Activated CD8-positive, alpha-beta T cell treated with anti-CD3 and anti-CD28 coated beads, Interleukin-2, amount 10 ng/mL, durations not matched to agents 7 days and 5 days (primary cell): ENCODE results near the gene STK10. TPM values are rescaled to one million over a fixed set of nuclear protein-coding genes. Genes with fewer than 3 reads are reported as not detected.
"Not testable (repeated sequence)": the region's sequence is repeated elsewhere in the genome, so short reads cannot be mapped to it uniquely, and the experiment has no call there.

Experiments
- ATAC-seq: fragments of 150-1000 bp; cut with Tn5 transposase; one replicate; pipeline ENCODE4 v1.10.0; 2021; ENCODE audit warnings: moderate library complexity
- CTCF ChIA-PET: fragments of 350-600 bp; sonication (Branson Sonifier 250); formaldehyde crosslinking; loops from one replicate; lab custom pipeline; 2021; ENCODE audit warnings: antibody characterized with exemption; lab: Charles Lee
- POLR2A ChIA-PET: fragments of 350-600 bp; sonication (Branson Sonifier 250); formaldehyde crosslinking; loops from one replicate; lab custom pipeline; 2021; ENCODE audit warnings: antibody characterized with exemption; lab: Charles Lee
- DNase-seq: peaks from one replicate; pipeline ENCODE4 v3.0.0-alpha.2; 2020
- H3K27ac Mint-ChIP-seq: one replicate; pipeline ENCODE4 v1.8.0; 2021; ENCODE audit warnings: mild to moderate bottlenecking, mixed read lengths
- H3K27me3 Mint-ChIP-seq: one replicate; pipeline ENCODE4 v1.8.0; 2021; ENCODE audit warnings: low read depth, mixed read lengths
- H3K36me3 Mint-ChIP-seq: one replicate; pipeline ENCODE4 v1.8.0; 2021; ENCODE audit warnings: low read depth, mixed read lengths
- H3K4me1 Mint-ChIP-seq: one replicate; pipeline ENCODE4 v1.8.0; 2021; ENCODE audit warnings: low read depth, mixed read lengths
- H3K4me3 Mint-ChIP-seq: one replicate; pipeline ENCODE4 v1.8.0; 2021; ENCODE audit warnings: mild to moderate bottlenecking, mixed read lengths
- H3K9me3 Mint-ChIP-seq: one replicate; pipeline ENCODE4 v1.8.0; 2022; ENCODE audit warnings: mixed read lengths; ENCODE audit not compliant: insufficient read depth
- total RNA-seq, 2 experiments: library from RNA; stranded (reverse); gene quantifications; one replicate each; pipeline ENCODE4 v1.2.3, GENCODE V29; 2021

STK10 gene
- total RNA-seq, 2 experiments from 2014 or later, result 294 to 299 TPM

DNA sequence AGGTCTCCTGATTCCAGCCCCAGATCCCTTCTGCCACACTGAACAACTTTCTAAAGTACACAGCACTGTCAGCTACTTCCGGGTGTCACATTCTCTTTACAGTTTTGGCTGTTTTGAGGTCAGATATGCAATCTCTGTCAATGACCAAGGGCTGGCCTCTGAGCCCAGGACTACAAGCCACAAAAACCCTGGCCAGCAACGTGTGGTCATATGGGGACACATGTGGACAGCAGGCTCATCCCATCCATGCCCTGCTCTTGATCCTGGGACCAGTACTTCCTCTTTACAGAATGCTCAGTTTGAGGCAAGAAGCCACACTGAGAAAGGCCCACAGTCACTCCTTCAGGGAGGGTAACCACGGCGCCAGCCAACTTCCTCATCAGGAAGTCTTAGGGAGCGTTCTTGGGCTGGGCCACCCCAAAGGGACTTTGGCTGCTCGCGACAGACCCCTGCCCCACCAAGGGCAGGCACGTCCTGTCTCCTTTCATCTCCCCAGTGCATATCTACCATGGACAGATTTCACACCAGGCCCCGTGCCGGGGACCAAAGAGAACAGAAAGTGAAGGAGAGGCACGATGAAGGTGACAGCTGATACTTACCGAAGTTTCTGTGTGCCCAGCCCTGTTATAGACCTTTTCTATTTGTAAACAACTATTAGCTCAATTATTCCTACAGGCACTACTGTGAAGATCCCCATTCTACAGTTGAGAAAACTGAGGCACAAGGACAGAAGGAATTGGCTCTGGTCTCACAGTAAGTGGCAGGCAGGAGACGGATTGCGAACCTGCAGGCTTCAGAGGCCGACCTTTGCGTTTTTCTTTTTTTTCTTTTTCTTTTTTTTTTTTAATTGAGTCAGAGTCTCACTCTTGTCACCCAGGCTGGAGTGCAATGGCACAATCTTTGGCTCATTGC, 37.3 kb downstream of the STK10 start:
- ATAC-seq, result peak; percentile 80
- DNase-seq, result peak; percentile 49
- no peaks in the 10 kb centered on the region for H3K9me3 Mint-ChIP-seq
- no peaks in the 10 kb centered on the region for H3K27me3 Mint-ChIP-seq
- peak overlapping the region; percentile 93 for H3K27ac Mint-ChIP-seq
- peak overlapping the region; percentile 60 for H3K4me3 Mint-ChIP-seq
- ChIA-PET POLR2A (interaction anchor here (0.7 to 2.5 kb wide), 5 partner anchors 24 to 40 kb away, joined by 4 to 9 read pairs (median 4); no protein-coding TSS in a partner anchor), CTCF (interaction anchor here (1.6 to 1.7 kb wide), 2 partner anchors 9 to 38 kb away, joined by 4 read pairs; partner anchors contain the start of gene STK10)
- peaks cover 70% of the 10 kb centered on the region for H3K4me1 Mint-ChIP-seq
- H3K36me3 Mint-ChIP-seq, result peaks cover 85% of the 10 kb centered on the region

DNA sequence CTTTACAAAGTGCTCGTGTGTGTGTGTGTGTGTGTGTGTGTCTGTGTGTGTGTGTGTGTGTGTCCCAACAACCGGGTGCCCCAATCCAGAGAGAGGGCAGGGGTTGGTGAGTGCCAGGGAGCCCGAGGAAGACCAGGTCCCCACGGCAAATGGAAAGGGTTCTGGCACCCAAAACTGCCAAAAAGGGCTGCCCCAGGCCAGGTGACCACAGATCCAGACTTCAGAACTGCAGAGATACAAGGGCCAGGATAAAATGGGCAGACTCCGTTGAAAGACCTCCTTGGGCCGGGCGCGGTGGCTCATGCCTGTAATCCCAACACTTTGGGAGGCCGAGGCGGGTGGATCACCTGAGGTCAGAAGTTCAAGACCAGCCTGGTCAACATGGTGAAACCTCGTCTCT, 38.5 kb downstream of the STK10 start:
- ATAC-seq, H3K27ac Mint-ChIP-seq, H3K4me3 Mint-ChIP-seq, H3K27me3 Mint-ChIP-seq, DNase-seq, H3K9me3 Mint-ChIP-seq: not testable (repeated sequence)
- ChIA-PET CTCF (interaction anchor here (1.6 kb wide), 1 partner anchor 39 kb away, joined by 4 read pairs; the partner anchor contains the start of gene STK10), POLR2A (interaction anchor here (1.4 to 1.5 kb wide), 2 partner anchors 25 to 34 kb away, joined by 4 to 9 read pairs; no protein-coding TSS in a partner anchor)
- Mint-ChIP-seq H3K36me3 (peaks cover 81% of the 10 kb centered on the region), H3K4me1 (peaks cover 72% of the 10 kb centered on the region)

DNA sequence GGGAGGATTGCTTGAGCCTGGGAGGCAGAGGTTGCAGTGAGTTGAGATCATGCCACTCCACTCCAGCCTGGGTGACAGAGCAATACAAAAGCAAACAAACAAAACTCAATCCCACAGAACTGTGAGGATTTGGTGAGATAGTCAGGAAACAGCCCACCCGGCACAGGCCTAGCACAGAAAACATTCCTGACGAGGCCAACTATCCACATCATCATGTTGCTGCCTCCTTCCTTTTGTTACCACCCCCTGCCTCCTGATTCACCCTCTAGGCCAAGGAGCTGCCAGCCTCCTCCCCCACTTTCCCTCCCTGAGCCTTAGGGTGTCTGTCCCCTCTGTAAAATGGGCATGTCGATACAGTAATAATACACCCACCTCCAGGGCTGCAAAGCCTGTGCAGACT, 39.0 kb downstream of the STK10 start:
- Mint-ChIP-seq H3K27me3 (no peaks in the 10 kb centered on the region), H3K4me3 (no peak overlapping the region), H3K36me3 (peaks cover 77% of the 10 kb centered on the region), H3K9me3 (no peaks in the 10 kb centered on the region), H3K4me1 (peaks cover 72% of the 10 kb centered on the region), H3K27ac (no peak overlapping the region)
- POLR2A ChIA-PET, result interaction anchor here (1.4 kb wide), 1 partner anchor 25 kb away, joined by 9 read pairs; no protein-coding TSS in a partner anchor
- DNase-seq (no peak), ATAC-seq (no peak)
- CTCF ChIA-PET, result no interaction called here

DNA sequence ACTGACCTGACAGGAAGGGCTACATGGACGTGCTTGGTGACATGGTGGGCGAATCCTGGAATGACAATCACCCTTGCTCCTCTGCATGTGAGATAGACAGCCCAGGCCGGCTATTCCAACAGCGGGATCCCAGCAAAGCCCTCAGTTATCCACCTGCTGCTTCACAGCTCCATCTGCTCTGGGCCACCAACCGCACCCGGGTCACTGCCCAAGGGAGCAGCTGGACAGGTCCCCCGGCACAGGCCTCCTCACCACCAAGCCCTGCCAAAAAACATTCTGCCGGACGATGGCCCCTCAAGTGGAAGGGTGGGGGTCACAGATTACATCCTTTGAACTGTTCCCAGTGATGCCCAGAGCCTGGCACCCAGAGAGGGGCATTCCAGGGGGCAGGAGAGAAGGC, 39.6 kb downstream of the STK10 start:
- ATAC-seq (no peak), DNase-seq (no peak)
- H3K27ac Mint-ChIP-seq, result peak overlapping the region; percentile 46
- peaks cover 74% of the 10 kb centered on the region for H3K36me3 Mint-ChIP-seq
- no peak overlapping the region for H3K4me3 Mint-ChIP-seq
- ChIA-PET CTCF (no interaction called here), POLR2A (no interaction called here)
- H3K9me3 Mint-ChIP-seq, result no peaks in the 10 kb centered on the region
- no peaks in the 10 kb centered on the region for H3K27me3 Mint-ChIP-seq
- H3K4me1 Mint-ChIP-seq, result peaks cover 72% of the 10 kb centered on the region

DNA sequence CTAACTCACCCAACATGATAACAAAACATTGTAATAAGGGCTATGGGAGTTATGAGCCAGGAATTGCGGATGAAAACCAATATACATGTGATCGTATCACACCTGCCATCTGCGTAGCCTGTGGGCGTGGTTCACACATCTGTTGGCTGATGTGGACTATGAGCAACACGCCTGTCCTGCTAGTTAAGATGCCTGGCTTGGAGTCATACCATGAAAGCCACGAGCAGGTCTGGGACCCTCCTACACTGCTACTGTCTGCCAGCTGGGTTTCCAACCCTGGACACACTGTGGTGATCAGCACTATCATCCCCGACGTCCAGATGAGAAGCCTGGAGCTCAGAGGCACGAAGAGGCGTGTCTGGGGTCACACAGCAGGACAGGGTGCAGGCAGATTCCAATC, 40.2 kb downstream of the STK10 start:
- CTCF ChIA-PET, result no interaction called here
- no peak for ATAC-seq
- POLR2A ChIA-PET, result no interaction called here

DNA sequence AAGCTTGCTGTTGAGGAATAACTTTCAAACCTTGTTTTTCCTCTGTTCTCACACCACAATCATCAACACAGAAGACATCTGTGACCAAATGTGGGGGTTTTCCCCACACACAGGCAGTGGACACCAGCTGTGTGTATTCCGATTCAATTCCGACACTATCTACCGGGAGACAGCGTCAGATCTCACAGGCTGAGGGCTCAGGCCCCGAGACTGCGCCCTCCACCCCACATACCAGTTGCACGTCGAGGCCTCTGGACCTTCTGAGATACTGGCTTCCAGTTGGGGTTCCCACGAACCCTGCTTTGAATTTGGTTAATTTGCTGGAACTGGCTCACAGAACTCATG, 41.3 kb downstream of the STK10 start:
- Mint-ChIP-seq H3K4me3 (no peak overlapping the region), H3K27me3 (no peaks in the 10 kb centered on the region), H3K27ac (no peak overlapping the region), H3K36me3 (peaks cover 63% of the 10 kb centered on the region), H3K9me3 (no peaks in the 10 kb centered on the region), H3K4me1 (peaks cover 73% of the 10 kb centered on the region)
- CTCF ChIA-PET, result no interaction called here
- POLR2A ChIA-PET, result interaction anchor here (0.9 to 1.6 kb wide), 2 partner anchors 9 to 26 kb away, joined by 3 to 5 read pairs; no protein-coding TSS in a partner anchor
- DNase-seq, result no peak
- no peak for ATAC-seq

More for the DNA sequence above, 40.2 kb downstream of the STK10 start:
- no peaks in the 10 kb centered on the region for H3K9me3 Mint-ChIP-seq
- peak overlapping the region; percentile 46 for H3K27ac Mint-ChIP-seq
- H3K36me3 Mint-ChIP-seq, result peaks cover 68% of the 10 kb centered on the region
- H3K4me3 Mint-ChIP-seq, result no peak overlapping the region
- peaks cover 72% of the 10 kb centered on the region for H3K4me1 Mint-ChIP-seq
- no peak for DNase-seq
- no peaks in the 10 kb centered on the region for H3K27me3 Mint-ChIP-seq

DNA sequence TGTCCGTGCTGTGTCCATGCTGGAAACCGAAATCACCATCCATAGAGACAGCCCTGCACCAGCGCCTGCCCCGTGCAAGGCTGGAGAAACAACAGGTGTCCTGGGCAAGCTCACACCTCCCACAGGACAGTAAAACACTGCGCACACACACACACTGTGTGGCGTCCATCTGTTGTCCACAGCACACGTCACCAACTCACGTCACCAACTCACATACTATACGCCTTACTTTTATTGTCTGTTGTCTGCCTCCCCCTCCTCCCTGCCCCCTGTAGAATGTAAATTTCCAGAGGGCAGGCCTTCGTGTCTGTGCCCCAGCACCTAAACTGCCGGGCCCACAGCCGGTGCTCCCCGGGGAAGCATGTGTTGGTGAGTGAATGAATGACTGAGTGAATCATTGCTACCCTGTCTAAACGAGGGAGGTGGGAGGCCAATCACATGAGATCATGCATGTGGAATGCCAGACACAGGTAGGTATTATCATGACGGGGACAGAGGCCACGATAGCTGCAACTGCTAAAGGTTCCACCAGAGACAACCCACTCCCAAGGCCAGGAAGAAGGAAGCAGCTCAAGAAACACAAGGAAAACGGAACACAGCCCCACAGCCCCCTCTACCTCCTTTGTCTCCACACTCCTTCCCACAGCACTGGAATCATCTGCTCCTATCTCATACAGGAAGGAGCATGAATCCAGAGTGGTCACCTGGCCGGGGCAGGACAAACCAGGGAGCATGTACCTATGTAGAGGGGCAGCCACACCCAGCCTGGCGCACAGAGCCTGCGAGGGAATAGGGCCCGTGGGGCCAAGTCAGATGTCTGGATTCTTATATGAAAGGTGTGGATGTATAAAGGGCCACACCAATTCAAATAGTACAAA, 41.9 kb downstream of the STK10 start:
- H3K9me3 Mint-ChIP-seq, result no peaks in the 10 kb centered on the region
- no peak for ATAC-seq
- peaks cover 70% of the 10 kb centered on the region for H3K4me1 Mint-ChIP-seq
- DNase-seq, result no peak
- POLR2A ChIA-PET, result interaction anchor here (0.9 to 1.6 kb wide), 3 partner anchors 10 to 28 kb away, joined by 3 to 5 read pairs (median 3); no protein-coding TSS in a partner anchor
- H3K36me3 Mint-ChIP-seq, result peaks cover 61% of the 10 kb centered on the region
- H3K27me3 Mint-ChIP-seq, result no peaks in the 10 kb centered on the region
- no peak overlapping the region for H3K27ac Mint-ChIP-seq
- CTCF ChIA-PET, result no interaction called here
- no peak overlapping the region for H3K4me3 Mint-ChIP-seq

DNA sequence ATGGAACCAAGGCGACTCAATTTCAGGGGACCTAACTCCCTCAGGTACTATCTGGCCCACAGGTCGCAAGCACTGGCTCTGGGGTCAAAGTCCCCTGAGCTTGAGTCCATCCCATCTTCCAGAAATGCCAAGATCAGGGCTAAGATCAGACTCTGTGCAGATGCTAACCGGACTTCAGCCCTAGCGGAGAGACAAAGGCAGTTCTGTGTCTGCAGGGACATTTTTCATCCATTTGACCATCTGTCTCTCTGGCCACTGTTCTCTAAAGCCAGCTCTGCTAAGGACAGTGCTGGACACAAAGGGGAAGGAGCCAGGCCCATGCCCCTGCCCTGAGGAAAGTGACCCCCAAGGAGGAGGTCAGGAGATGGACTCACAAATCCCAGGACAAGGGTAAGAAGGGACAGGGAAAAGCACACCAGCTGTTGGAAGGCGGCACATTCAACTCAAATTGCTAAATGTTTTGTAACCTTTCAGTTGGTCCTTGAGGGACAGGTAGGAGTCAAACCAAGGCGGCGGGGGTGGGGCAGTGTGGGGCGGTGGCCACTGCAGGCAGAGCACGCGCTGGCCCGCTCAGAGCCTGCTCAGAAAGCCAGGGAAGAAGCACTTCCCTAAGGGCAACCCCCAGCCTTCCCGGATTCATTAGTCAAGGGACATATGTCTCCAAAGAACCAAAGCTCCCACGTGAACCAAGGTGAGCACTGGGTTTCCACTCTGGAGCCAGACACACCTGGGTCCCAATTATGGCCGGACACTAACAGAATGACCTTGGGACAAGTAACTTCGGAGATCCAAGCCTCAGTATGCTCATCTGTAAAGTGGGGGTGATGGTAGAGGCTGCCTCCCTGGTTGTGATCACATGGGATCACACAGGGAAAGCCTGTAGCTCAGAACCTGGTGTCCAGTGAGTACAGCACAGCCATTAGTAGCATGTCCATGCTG, 42.8 kb downstream of the STK10 start:
- CTCF ChIA-PET, result no interaction called here
- DNase-seq (no peak), ATAC-seq (no peak)
- no peaks in the 10 kb centered on the region for H3K27me3 Mint-ChIP-seq
- POLR2A ChIA-PET, result interaction anchor here (1.0 to 1.6 kb wide), 3 partner anchors 11 to 29 kb away, joined by 3 to 5 read pairs (median 3); no protein-coding TSS in a partner anchor
- H3K9me3 Mint-ChIP-seq, result no peaks in the 10 kb centered on the region
- peaks cover 66% of the 10 kb centered on the region for H3K4me1 Mint-ChIP-seq
- no peak overlapping the region for H3K4me3 Mint-ChIP-seq
- H3K36me3 Mint-ChIP-seq, result peaks cover 60% of the 10 kb centered on the region
- peak overlapping the region; percentile 55 for H3K27ac Mint-ChIP-seq

DNA sequence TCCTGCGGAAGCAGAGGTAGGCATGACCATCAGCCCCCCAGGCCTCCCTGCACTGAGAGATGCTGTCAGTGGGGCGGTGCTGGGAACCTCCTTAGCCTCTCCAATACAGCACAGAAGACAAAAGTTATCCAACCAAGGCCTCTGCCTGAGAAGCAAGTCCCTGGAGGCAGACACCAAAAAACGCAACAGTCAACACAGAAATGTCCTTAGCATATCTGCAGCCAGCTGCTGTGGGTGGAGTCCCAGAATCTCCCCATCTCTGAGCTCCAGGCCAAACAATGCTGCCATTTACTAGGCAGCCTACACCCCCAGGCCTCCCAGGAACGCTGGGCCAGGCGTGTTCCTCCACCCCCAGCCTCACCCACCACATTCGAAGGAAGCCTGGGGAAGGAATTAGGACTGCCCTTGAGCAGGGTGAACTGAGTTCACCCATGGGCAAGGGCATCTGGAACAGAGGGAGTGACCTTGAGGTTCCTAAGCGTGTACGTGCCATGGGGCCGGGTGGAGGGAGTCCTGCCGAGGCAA, 43.7 kb downstream of the STK10 start:
- Mint-ChIP-seq H3K27me3 (no peaks in the 10 kb centered on the region), H3K4me3 (no peak overlapping the region), H3K9me3 (no peaks in the 10 kb centered on the region), H3K36me3 (peaks cover 65% of the 10 kb centered on the region), H3K27ac (peak overlapping the region; percentile 60), H3K4me1 (peaks cover 72% of the 10 kb centered on the region)
- ATAC-seq, result no peak
- DNase-seq, result no peak
- POLR2A ChIA-PET, result interaction anchor here (1.0 to 1.4 kb wide), 2 partner anchors 12 to 29 kb away, joined by 3 read pairs; no protein-coding TSS in a partner anchor
- CTCF ChIA-PET, result no interaction called here

DNA sequence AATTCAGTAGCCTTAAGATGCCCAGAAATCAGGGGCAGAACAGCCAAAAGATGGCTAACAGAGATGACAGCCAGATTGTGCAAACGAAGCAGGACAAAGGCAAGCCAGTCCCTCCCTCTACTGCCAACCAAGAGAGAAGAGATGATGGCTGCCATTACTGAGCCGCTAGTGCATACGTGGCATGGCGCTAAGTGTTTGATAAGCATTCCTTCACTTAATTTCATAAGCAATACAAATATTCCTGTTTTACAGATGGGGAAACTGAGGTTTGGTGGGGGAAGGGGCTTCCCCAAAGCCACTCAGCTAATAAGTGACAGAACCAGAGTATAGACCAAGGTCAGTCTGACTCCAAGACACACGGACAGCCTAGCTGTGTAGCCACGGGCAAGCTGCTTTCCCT, 44.1 kb downstream of the STK10 start:
- H3K36me3 Mint-ChIP-seq, result peaks cover 65% of the 10 kb centered on the region
- no peak for DNase-seq
- ATAC-seq, result no peak
- peak overlapping the region; percentile 60 for H3K27ac Mint-ChIP-seq
- H3K27me3 Mint-ChIP-seq, result no peaks in the 10 kb centered on the region
- CTCF ChIA-PET, result no interaction called here
- peaks cover 3% of the 10 kb centered on the region for H3K9me3 Mint-ChIP-seq
- H3K4me1 Mint-ChIP-seq, result peaks cover 71% of the 10 kb centered on the region
- POLR2A ChIA-PET, result interaction anchor here (1.0 kb wide), 1 partner anchor 12 kb away, joined by 3 read pairs; no protein-coding TSS in a partner anchor
- H3K4me3 Mint-ChIP-seq, result no peak overlapping the region
